Measurements from ENCODE around the gene BCO2. TPM values are rescaled to one million over a fixed set of nuclear protein-coding genes. Genes with fewer than 3 reads are reported as not detected.

BCO2 gene
- total and polyA plus RNA-seq, 10 of the 15 experiments (the other 5 are each of a cell fraction or from before 2014, with no cell fraction given): 0.29 to 1.0 (median 0.57) TPM

DNA sequence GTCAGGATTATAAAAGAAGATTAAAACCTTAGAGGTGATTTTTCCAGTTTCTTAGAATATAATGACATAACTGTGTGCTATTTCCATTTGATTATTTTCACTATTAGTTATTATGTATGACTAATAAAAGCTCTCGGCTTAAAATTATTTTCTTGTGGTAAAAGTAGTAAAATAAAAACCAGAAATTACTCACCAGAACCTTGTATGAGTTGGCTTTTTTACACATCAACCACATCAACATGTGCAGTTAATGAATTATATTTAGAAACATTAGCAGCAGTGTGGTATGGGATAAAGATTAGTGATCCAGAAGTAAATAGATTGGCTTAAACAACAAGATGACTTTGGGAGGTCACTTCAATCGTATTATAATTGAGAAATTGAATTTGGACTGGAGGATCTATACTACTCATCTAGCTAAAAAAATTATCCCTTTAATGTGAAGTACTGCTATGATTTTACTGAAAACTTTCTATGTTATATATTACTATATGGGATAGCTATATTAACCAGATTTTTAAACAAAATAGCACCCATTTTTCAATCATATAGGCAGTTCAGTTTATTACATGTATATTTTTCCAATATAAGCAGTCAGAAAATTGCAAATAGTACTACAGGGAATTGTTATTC is 2.8 kb upstream of the BCO2 start (continued):
- TF ChIP-seq CREM (IDR thresholded peaks at IDR 0.05; ENCODE audit: low read depth) (peak; percentile 72), GABPA (IDR thresholded peaks at IDR 0.05; ENCODE audit: low read depth) (peak; percentile 77), FOS (IDR thresholded peaks at IDR 0.05; ENCODE audit: borderline replicate concordance, extremely low read depth, insufficient read length) (no peak), NR2C1 (IDR thresholded peaks at IDR 0.05) (no peak), TARDBP (IDR thresholded peaks at IDR 0.05; ENCODE audit: borderline replicate concordance) (no peak), RB1 (IDR thresholded peaks at IDR 0.05; ENCODE audit: borderline replicate concordance) (no peak), NFYB (IDR thresholded peaks at IDR 0.05; ENCODE audit: insufficient read depth, low read depth, low read length) (no peak), IRF4 (IDR thresholded peaks at IDR 0.05; ENCODE audit: low read depth, low read length) (peak; percentile 73; the same call in 1 of the 2 replicates), POLR2AphosphoS5 (IDR thresholded peaks at IDR 0.05; ENCODE audit: low read length) (no peak), CTCF (IDR thresholded peaks at IDR 0.05 in 2 of 3, conservative IDR thresholded peaks at IDR 0.05 in 1 of 3; ENCODE audit: control insufficient read depth in 2 of 3, extremely low read depth in 1 of 3, insufficient read depth in 1 of 3, low read depth in 3 of 3, low read length in 3 of 3) (no peak), MTA2 (IDR thresholded peaks at IDR 0.05; ENCODE audit: low read depth) (peak; percentile 68), CBFB (IDR thresholded peaks at IDR 0.05; ENCODE audit: low read depth) (peak; percentile 81), HDAC2 (IDR thresholded peaks at IDR 0.05) (no peak), SPI1 (IDR thresholded peaks at IDR 0.05; ENCODE audit: borderline replicate concordance, insufficient read depth, low read depth, low read length) (no peak), TBL1XR1 (IDR thresholded peaks at IDR 0.05; ENCODE audit: low read depth, low read length) (no peak), ZZZ3 (IDR thresholded peaks at IDR 0.05; ENCODE audit: control insufficient read depth, insufficient read length, low read depth) (no peak)
- TF ChIP-seq, protein P1, sequence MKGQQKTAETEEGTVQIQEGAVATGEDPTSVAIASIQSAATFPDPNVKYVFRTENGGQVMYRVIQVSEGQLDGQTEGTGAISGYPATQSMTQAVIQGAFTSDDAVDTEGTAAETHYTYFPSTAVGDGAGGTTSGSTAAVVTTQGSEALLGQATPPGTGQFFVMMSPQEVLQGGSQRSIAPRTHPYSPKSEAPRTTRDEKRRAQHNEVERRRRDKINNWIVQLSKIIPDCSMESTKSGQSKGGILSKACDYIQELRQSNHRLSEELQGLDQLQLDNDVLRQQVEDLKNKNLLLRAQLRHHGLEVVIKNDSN (IDR thresholded peaks at IDR 0.05; ENCODE audit: borderline replicate concordance, extremely low read length, insufficient read depth, low read depth, low read length): no peak
- TF ChIP-seq, protein P2, sequence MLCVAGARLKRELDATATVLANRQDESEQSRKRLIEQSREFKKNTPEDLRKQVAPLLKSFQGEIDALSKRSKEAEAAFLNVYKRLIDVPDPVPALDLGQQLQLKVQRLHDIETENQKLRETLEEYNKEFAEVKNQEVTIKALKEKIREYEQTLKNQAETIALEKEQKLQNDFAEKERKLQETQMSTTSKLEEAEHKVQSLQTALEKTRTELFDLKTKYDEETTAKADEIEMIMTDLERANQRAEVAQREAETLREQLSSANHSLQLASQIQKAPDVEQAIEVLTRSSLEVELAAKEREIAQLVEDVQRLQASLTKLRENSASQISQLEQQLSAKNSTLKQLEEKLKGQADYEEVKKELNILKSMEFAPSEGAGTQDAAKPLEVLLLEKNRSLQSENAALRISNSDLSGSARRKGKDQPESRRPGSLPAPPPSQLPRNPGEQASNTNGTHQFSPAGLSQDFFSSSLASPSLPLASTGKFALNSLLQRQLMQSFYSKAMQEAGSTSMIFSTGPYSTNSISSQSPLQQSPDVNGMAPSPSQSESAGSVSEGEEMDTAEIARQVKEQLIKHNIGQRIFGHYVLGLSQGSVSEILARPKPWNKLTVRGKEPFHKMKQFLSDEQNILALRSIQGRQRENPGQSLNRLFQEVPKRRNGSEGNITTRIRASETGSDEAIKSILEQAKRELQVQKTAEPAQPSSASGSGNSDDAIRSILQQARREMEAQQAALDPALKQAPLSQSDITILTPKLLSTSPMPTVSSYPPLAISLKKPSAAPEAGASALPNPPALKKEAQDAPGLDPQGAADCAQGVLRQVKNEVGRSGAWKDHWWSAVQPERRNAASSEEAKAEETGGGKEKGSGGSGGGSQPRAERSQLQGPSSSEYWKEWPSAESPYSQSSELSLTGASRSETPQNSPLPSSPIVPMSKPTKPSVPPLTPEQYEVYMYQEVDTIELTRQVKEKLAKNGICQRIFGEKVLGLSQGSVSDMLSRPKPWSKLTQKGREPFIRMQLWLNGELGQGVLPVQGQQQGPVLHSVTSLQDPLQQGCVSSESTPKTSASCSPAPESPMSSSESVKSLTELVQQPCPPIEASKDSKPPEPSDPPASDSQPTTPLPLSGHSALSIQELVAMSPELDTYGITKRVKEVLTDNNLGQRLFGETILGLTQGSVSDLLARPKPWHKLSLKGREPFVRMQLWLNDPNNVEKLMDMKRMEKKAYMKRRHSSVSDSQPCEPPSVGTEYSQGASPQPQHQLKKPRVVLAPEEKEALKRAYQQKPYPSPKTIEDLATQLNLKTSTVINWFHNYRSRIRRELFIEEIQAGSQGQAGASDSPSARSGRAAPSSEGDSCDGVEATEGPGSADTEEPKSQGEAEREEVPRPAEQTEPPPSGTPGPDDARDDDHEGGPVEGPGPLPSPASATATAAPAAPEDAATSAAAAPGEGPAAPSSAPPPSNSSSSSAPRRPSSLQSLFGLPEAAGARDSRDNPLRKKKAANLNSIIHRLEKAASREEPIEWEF (IDR thresholded peaks at IDR 0.05; ENCODE audit: insufficient replicate concordance, low read depth, low read length): no peak
- TF ChIP-seq, protein P3, sequence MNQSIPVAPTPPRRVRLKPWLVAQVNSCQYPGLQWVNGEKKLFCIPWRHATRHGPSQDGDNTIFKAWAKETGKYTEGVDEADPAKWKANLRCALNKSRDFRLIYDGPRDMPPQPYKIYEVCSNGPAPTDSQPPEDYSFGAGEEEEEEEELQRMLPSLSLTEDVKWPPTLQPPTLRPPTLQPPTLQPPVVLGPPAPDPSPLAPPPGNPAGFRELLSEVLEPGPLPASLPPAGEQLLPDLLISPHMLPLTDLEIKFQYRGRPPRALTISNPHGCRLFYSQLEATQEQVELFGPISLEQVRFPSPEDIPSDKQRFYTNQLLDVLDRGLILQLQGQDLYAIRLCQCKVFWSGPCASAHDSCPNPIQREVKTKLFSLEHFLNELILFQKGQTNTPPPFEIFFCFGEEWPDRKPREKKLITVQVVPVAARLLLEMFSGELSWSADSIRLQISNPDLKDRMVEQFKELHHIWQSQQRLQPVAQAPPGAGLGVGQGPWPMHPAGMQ (IDR thresholded peaks at IDR 0.05; ENCODE audit: borderline replicate concordance): no peak
- TF ChIP-seq, protein P4, sequence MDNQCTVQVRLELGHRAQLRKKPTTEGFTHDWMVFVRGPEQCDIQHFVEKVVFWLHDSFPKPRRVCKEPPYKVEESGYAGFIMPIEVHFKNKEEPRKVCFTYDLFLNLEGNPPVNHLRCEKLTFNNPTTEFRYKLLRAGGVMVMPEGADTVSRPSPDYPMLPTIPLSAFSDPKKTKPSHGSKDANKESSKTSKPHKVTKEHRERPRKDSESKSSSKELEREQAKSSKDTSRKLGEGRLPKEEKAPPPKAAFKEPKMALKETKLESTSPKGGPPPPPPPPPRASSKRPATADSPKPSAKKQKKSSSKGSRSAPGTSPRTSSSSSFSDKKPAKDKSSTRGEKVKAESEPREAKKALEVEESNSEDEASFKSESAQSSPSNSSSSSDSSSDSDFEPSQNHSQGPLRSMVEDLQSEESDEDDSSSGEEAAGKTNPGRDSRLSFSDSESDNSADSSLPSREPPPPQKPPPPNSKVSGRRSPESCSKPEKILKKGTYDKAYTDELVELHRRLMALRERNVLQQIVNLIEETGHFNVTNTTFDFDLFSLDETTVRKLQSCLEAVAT (IDR thresholded peaks at IDR 0.05): no peak

Measured in GM12878 (cell line).